RWPE2 (cell line): ENCODE data around the gene SOCS1.
A peak's percentile ranks its signal among the peaks of the same experiment; 100 is the strongest.
"Not testable (repeated sequence)": the region's sequence is repeated elsewhere in the genome, so short reads cannot be mapped to it uniquely, and the experiment has no call there.

ENCODE experiments used
- ATAC-seq: fragments of 200-7000 bp; cut with Tn5 transposase; 3 replicates; pipeline ENCODE4 v1.9.1; 2021; ENCODE audit warnings: low read depth
- DNase-seq: peaks from one replicate; pipeline ENCODE4 v3.0.0-alpha.2; 2020; ENCODE audit warnings: low spot score
- H3K27ac ChIP-seq: fragments of 450-650 bp; 2 replicates; pipeline ENCODE4 v1.5.1; 2017; ENCODE audit warnings: mild to moderate bottlenecking; ENCODE audit not compliant: poor library complexity, severe bottlenecking
- H3K27me3 ChIP-seq: fragments of 250-450 bp; sonication (Bioruptor Pico); 2 replicates; pipeline ENCODE4 v1.5.1; 2021; ENCODE audit warnings: mild to moderate bottlenecking, moderate library complexity; ENCODE audit not compliant: insufficient read depth, poor library complexity, severe bottlenecking
- H3K36me3 ChIP-seq: fragments of 250-450 bp; sonication (Bioruptor Pico); 2 replicates; pipeline ENCODE4 v1.5.1; 2020; ENCODE audit warnings: low read depth, mild to moderate bottlenecking, moderate library complexity
- H3K4me1 ChIP-seq: fragments of 250-450 bp; sonication (Bioruptor Pico); 2 replicates; pipeline ENCODE4 v1.5.1; 2021; ENCODE audit warnings: mild to moderate bottlenecking, moderate library complexity; ENCODE audit not compliant: insufficient read depth, poor library complexity, severe bottlenecking
- H3K4me3 ChIP-seq: fragments of 250-450 bp; sonication (Bioruptor Pico); 2 replicates; pipeline ENCODE4 v1.5.1; 2021; ENCODE audit warnings: mild to moderate bottlenecking, moderate library complexity; ENCODE audit not compliant: severe bottlenecking
- H3K9me3 ChIP-seq: fragments of 250-450 bp; sonication (Bioruptor Pico); 2 replicates; pipeline ENCODE4 v1.5.1; 2021; ENCODE audit warnings: mild to moderate bottlenecking, moderate library complexity; ENCODE audit not compliant: severe bottlenecking
- TF ChIP-seq, protein P1 (sequence below): fragments of 450-650 bp; IDR thresholded peaks from one replicate; pipeline ENCODE4 v1.5.1; 2017; ENCODE audit warnings: mild to moderate bottlenecking, moderate library complexity; ENCODE audit not compliant: poor library complexity, severe bottlenecking

SOCS1 gene

DNA sequence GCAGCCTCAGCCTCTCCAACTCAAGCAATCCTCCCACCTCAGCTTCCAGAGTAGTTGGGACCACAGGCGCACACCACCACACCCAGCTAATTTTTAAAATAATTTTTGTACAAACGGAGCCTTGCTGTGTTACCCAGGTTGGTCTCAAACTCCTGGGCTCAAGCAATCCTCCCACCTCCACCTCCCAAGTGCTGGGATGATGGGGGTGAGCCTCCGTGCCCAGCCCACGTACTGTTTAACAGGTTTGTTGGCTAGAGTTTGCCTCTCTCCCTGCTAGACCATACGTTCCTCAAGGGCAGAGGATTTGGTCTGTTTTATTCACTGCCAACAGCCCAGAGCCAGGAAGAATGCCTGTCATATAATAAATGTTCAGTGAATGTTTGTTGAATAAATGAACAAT is 26.6 kb downstream of the SOCS1 start:
- TF ChIP-seq, protein P1, sequence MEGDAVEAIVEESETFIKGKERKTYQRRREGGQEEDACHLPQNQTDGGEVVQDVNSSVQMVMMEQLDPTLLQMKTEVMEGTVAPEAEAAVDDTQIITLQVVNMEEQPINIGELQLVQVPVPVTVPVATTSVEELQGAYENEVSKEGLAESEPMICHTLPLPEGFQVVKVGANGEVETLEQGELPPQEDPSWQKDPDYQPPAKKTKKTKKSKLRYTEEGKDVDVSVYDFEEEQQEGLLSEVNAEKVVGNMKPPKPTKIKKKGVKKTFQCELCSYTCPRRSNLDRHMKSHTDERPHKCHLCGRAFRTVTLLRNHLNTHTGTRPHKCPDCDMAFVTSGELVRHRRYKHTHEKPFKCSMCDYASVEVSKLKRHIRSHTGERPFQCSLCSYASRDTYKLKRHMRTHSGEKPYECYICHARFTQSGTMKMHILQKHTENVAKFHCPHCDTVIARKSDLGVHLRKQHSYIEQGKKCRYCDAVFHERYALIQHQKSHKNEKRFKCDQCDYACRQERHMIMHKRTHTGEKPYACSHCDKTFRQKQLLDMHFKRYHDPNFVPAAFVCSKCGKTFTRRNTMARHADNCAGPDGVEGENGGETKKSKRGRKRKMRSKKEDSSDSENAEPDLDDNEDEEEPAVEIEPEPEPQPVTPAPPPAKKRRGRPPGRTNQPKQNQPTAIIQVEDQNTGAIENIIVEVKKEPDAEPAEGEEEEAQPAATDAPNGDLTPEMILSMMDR, result no peak
- no peak overlapping the region for H3K4me3 ChIP-seq
- no peak overlapping the region for H3K27ac ChIP-seq
- no peaks in the 10 kb centered on the region for H3K27me3 ChIP-seq
- no peaks in the 10 kb centered on the region for H3K4me1 ChIP-seq
- H3K9me3 ChIP-seq, result no peaks in the 10 kb centered on the region
- DNase-seq (no peak), ATAC-seq (no peak)
- no peaks in the 10 kb centered on the region for H3K36me3 ChIP-seq

DNA sequence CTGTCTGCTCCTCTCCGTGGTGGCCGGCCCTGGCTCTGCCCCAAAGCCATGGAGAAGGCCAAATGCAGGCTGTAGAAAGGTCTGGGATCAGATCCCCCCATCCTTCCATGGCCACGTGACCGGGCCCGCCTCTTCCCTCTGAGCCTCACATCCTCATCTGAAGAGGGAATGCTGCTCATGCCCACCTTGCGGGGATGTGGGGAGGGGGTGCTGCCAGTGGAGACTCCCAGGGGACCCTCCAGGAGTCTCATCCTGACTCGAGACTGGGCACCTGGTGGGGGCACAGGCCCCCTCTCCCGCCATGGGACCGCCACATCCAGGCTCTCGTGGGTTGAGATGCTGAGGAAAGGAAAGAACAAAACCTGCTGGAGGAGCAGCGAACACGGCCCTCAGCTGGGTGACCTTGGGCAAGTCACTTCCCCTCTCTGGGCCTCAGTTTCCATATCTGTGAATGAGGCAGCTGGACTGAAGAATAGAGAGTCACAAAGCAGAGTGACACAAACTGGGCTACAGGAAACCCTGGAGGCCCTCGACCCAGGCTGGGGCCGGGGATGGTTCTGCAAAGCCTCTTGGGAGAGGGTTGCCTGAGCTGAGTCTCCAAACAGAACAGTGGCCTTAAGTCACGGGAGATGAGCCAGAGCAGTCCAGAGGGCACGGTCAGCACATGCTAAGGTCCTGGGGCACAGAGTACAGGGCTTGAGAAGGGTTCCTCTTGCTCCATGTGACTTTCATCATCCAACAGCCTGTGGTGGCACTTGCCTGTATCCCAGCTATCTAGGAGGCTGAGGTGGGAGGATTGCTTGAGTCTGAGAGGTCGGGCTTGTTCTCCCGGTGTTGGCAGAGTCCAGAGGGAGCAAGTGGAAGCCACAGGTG is 30.1 kb downstream of the SOCS1 start:
- H3K4me1 ChIP-seq, result no peaks in the 10 kb centered on the region
- H3K36me3 ChIP-seq, result no peaks in the 10 kb centered on the region
- H3K4me3 ChIP-seq, result no peak overlapping the region
- no peak for DNase-seq
- no peak for ATAC-seq
- H3K27ac ChIP-seq, result no peak overlapping the region
- H3K9me3 ChIP-seq, result no peaks in the 10 kb centered on the region
- H3K27me3 ChIP-seq, result no peaks in the 10 kb centered on the region
- TF ChIP-seq, protein P1, result no peak

DNA sequence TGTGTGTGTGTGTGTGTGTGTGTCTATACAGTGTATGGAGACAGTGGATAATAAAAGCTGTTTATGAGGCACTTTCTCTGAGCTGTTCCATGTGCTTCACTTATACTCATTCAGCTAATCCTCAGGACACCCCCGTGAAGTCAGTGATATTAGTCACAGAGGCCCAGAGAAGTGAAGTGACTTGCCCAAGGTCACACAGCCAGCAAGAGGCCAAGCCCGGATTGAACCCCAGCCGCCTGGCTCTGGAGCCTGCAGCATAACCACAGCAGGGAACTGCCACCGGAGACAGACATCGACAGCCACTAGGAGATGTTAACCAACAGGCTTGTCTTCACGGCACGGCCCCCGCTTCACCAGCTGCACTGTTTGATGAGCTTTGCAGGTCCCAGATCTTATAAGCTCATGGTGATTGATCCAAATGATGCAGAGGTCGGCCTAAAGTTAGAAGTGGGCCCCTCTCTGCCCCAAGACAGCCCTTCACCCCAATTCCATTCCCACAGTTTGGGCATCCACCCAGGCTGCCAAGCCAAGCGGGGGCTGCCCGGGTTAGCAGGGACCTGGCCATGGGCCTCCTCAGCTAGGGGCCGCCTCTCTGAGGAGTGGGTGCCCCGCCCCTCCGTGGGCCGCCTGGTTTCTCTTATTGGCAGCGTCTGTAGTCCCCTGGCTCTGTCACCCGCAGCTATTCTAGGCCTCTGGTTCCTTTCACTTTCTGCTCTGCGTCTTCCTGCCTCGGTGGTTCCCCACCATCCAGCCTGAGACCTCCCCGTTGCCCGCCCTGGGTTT is 30.9 kb downstream of the SOCS1 start:
- no peaks in the 10 kb centered on the region for H3K36me3 ChIP-seq
- DNase-seq (no peak), ATAC-seq (peak; percentile 25; the same call in 1 of the 3 replicates)
- no peak overlapping the region for H3K4me3 ChIP-seq
- no peaks in the 10 kb centered on the region for H3K27me3 ChIP-seq
- TF ChIP-seq, protein P1, result no peak
- H3K27ac ChIP-seq, result no peak overlapping the region
- H3K9me3 ChIP-seq, result no peaks in the 10 kb centered on the region
- no peaks in the 10 kb centered on the region for H3K4me1 ChIP-seq

DNA sequence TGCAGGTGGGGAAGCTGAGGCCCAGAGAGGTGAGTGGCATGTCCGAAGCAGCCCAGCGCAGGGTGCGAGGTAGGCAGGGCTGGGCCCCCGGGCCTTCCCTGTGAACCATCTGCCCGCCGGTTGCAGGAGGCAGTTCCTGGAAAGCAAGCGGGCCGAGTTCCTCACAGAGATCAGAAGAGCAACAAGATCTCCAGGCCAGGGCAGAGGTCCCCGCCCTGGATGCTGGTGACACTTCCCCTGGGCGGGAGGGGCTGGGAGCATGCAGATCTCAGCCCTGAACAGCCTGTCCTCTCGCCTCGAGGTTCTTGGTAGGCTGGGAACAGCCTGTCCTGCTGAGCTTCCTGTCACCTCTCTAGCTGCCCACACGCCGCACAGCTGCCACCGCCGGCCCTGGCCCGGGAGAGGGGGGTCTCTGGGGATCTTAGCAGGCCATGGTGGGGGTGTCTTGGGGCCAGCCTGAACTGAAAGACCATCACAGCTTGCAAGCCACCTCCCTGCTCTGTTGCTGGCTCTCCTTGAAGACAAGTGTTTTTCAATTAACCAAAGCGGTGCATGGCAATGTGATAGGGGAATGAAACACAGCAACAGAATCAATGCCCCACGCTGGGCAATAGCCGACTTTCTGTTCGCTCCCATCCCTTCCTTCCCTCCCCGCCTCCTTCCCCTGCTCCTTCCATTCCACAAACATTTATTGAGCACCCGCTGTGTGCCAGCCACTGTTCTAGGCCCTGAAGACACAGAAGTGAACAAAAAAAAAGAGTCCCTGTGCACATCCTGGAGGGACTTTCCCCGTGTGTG is 31.7 kb downstream of the SOCS1 start:
- DNase-seq (no peak), ATAC-seq (no peak)

DNA sequence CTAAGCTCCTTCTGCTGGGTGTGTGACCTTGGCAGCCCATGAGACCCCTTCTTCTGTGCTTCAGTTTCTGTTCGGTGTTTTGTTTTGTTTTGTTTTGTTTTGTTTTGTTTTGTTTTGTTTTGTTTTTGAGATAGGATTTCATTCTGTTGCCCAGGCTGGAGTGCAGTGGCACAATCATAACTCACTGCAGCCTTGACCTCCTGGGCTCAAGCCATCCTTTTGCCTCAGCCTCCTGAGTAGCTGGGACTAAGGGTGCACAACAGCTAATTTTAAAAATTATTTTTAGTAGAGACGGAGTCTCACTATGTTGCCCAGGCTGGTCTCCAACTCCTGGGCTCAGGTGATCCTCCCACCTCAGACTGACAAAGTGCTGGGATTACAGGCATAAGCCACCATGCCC is 35.5 kb downstream of the SOCS1 start:
- H3K4me1 ChIP-seq, H3K36me3 ChIP-seq, DNase-seq, H3K27me3 ChIP-seq, ATAC-seq, H3K4me3 ChIP-seq, H3K27ac ChIP-seq, H3K9me3 ChIP-seq: not testable (repeated sequence)

More for the DNA sequence above, 31.7 kb downstream of the SOCS1 start:
- TF ChIP-seq, protein P1, result no peak
- H3K36me3 ChIP-seq, result no peaks in the 10 kb centered on the region
- no peaks in the 10 kb centered on the region for H3K9me3 ChIP-seq
- no peaks in the 10 kb centered on the region for H3K27me3 ChIP-seq
- H3K4me3 ChIP-seq, result no peak overlapping the region
- no peak overlapping the region for H3K27ac ChIP-seq
- no peaks in the 10 kb centered on the region for H3K4me1 ChIP-seq
